HCT116 (cell line): ENCODE data around the gene NSUN4. TPM values are rescaled to one million over a fixed set of nuclear protein-coding genes. Genes with fewer than 3 reads are reported as not detected.

ENCODE experiments used
- ATAC-seq: fragments of 200-7000 bp; cut with Tn5 transposase; 2 replicates; pipeline ENCODE4 v1.9.1; 2020; ENCODE audit warnings: mild to moderate bottlenecking, moderate library complexity
- BruUV-seq: library from RNA; stranded (reverse); fragments of 400-500 nt; replicated peaks from 2 replicates; lab custom pipeline; 2021; lab: Mats Ljungman, UMichigan
- CTCF ChIA-PET: fragments of 300-600 bp; sonication (Branson Sonifier 250); formaldehyde crosslinking; loops from one replicate; lab custom pipeline; 2021; ENCODE audit warnings: antibody characterized with exemption; lab: Charles Lee
- POLR2A ChIA-PET: fragments of 300-600, 350-600 bp; sonication (Branson Sonifier 250); formaldehyde crosslinking; loops from one replicate; lab custom pipeline; 2021; ENCODE audit warnings: antibody characterized with exemption; lab: Charles Lee
- RAD21 ChIA-PET, 2 experiments: fragments of 300-600 bp; sonication (Branson Sonifier 250); formaldehyde crosslinking; loops; one replicate each; lab custom pipeline; 2023; ENCODE audit warnings: low total read pairs in 2 of 2; ENCODE audit not compliant: uncharacterized antibody in 2 of 2, unreplicated experiment in 2 of 2, low non-redundant PET in 1 of 2; lab: Charles Lee
- DNase-seq: peaks from one replicate; pipeline ENCODE4 v3.0.0-alpha.2; 2010; ENCODE audit warnings: low read depth, low spot score
- H2AFZ ChIP-seq: fragments of 200-600 bp; shearing (Covaris generic), sonication (generic); 2 replicates; pipeline ENCODE4 v1.6.1; 2017; ENCODE audit warnings: low read depth, mixed run types, mixed read lengths, antibody characterized with exemption, low read length; ENCODE audit not compliant: poor library complexity, severe bottlenecking
- H3K27ac ChIP-seq: 2 replicates; pipeline ENCODE4 v1.5.1; 2012; ENCODE audit warnings: low read depth, low read length
- H3K27me3 ChIP-seq: fragments of 200-600 bp; sonication (generic); 2 replicates; pipeline ENCODE4 v1.6.1; 2016; ENCODE audit warnings: mixed run types, low read length, mixed read lengths; ENCODE audit not compliant: insufficient read depth
- H3K36me3 ChIP-seq, 2 experiments: fragments of 200-500 bp in 1 of 2; fragments of 200-600 bp in 1 of 2; sonication (Bioruptor generic) in 1 of 2; sonication (generic) in 1 of 2; 2 replicates each; pipeline versions ENCODE4 v1.5.1 to v1.6.1; 2014 to 2016; ENCODE audit warnings: low read length in 2 of 2, inconsistent platforms in 1 of 2, mixed read lengths in 1 of 2, mixed run types in 1 of 2; ENCODE audit not compliant: insufficient read depth in 2 of 2, control insufficient read depth in 1 of 2
- H3K4me1 ChIP-seq, 2 experiments: fragments of 200-600 bp in 1 of 2; sonication (generic) in 1 of 2; 2 replicates each; pipeline versions ENCODE4 v1.5.1 to v1.6.1; 2012 to 2017; ENCODE audit warnings: low read length in 2 of 2, inconsistent platforms in 1 of 2, mild to moderate bottlenecking in 1 of 2, mixed read lengths in 1 of 2, mixed run types in 1 of 2, moderate library complexity in 1 of 2; ENCODE audit not compliant: insufficient read depth in 2 of 2, control insufficient read depth in 1 of 2
- H3K4me2 ChIP-seq: fragments of 200-600 bp; sonication (generic); 2 replicates; pipeline ENCODE4 v1.6.1; 2017; ENCODE audit warnings: mixed run types, low read length, mixed read lengths
- H3K4me3 ChIP-seq, 2 experiments: fragments of 200-600 bp in 1 of 2; sonication (generic) in 1 of 2; replicated peaks in 1 of 2; 2 replicates each; pipeline ENCODE4 v1.5.1; 2011 to 2016; ENCODE audit warnings: low read length in 2 of 2, control low read depth in 1 of 2, low read depth in 1 of 2, mild to moderate bottlenecking in 1 of 2, mixed read lengths in 1 of 2, mixed run types in 1 of 2
- H3K79me2 ChIP-seq: fragments of 200-600 bp; sonication (generic); 2 replicates; pipeline ENCODE4 v1.6.1; 2017; ENCODE audit warnings: mild to moderate bottlenecking, mixed run types, low read length, moderate library complexity, mixed read lengths; ENCODE audit not compliant: insufficient read depth
- H3K9ac ChIP-seq: fragments of 200-600 bp; sonication (generic); 2 replicates; pipeline ENCODE4 v1.6.1; 2016; ENCODE audit warnings: low read length, mixed read lengths
- H3K9me2 ChIP-seq: fragments of 200-600 bp; sonication (generic), shearing (Covaris generic); 2 replicates; pipeline ENCODE4 v1.6.1; 2017; ENCODE audit warnings: mixed run types, mild to moderate bottlenecking, moderate library complexity; ENCODE audit not compliant: insufficient read depth
- H3K9me3 ChIP-seq, 2 experiments: fragments of 200-500 bp in 1 of 2; fragments of 200-600 bp in 1 of 2; sonication (Bioruptor generic) in 1 of 2; sonication (generic) in 1 of 2; 2 replicates each; pipeline ENCODE4 v1.6.1; 2014 to 2017; ENCODE audit warnings: low read length in 2 of 2, mixed read lengths in 2 of 2, inconsistent platforms in 1 of 2, low read depth in 1 of 2, mild to moderate bottlenecking in 1 of 2, mixed run types in 1 of 2, moderate library complexity in 1 of 2; ENCODE audit not compliant: control insufficient read depth in 1 of 2, insufficient read depth in 1 of 2
- H4K20me1 ChIP-seq: fragments of 200-600 bp; sonication (generic), shearing (Covaris generic); 2 replicates; pipeline ENCODE4 v1.6.1; 2017; ENCODE audit warnings: mixed run types, mild to moderate bottlenecking, moderate library complexity; ENCODE audit not compliant: insufficient read depth
- ATF3 ChIP-seq: IDR thresholded peaks from 2 replicates; pipeline ENCODE4 v1.6.1; 2012
- CEBPB ChIP-seq: IDR thresholded peaks from 2 replicates; pipeline ENCODE4 v1.6.1; 2012; ENCODE audit warnings: low read depth
- CTCF ChIP-seq, 3 experiments: fragments of 200-600 bp in 1 of 3; sonication (generic) in 1 of 3; IDR thresholded peaks in 2 of 3; conservative IDR thresholded peaks in 1 of 3; 2 replicates each; pipeline ENCODE4 v1.5.1; 2012 to 2017; ENCODE audit warnings: low read depth in 2 of 3, low read length in 2 of 3, antibody characterized with exemption in 1 of 3, borderline replicate concordance in 1 of 3, control low read depth in 1 of 3, mild to moderate bottlenecking in 1 of 3, mixed read lengths in 1 of 3, mixed run types in 1 of 3, moderate library complexity in 1 of 3; ENCODE audit not compliant: insufficient read depth in 1 of 3
- ELF1 ChIP-seq: IDR thresholded peaks from 2 replicates; pipeline ENCODE4 v1.6.1; 2012; ENCODE audit warnings: low read depth, borderline replicate concordance
- EZH2 ChIP-seq: fragments of 200-600 bp; sonication (generic); IDR thresholded peaks from 2 replicates; pipeline ENCODE4 v1.6.1; 2017; ENCODE audit warnings: antibody characterized with exemption, mixed run types
- EZH2phosphoT487 ChIP-seq: fragments of 200-600 bp; IDR thresholded peaks from 2 replicates; pipeline ENCODE4 v1.6.1; 2018; ENCODE audit warnings: antibody characterized with exemption, borderline replicate concordance
- FOSL1 ChIP-seq: IDR thresholded peaks from 2 replicates; pipeline ENCODE4 v1.6.1; 2012; ENCODE audit warnings: low read depth
- JUND ChIP-seq: IDR thresholded peaks from 2 replicates; pipeline ENCODE4 v1.6.1; 2012
- MAX ChIP-seq: IDR thresholded peaks from 2 replicates; pipeline ENCODE4 v1.6.1; 2012
- REST ChIP-seq: IDR thresholded peaks from 2 replicates; pipeline ENCODE4 v1.6.1; 2012; ENCODE audit warnings: low read depth
- SP1 ChIP-seq: IDR thresholded peaks from 2 replicates; pipeline ENCODE4 v1.6.1; 2012; ENCODE audit warnings: low read depth
- TCF7L2 ChIP-seq: IDR thresholded peaks from 2 replicates; pipeline ENCODE4 v1.7.0; 2011; ENCODE audit warnings: borderline replicate concordance, inconsistent platforms; ENCODE audit not compliant: insufficient read depth, insufficient read length; ENCODE audit errors: extremely low read depth
- YY1 ChIP-seq: IDR thresholded peaks from 2 replicates; pipeline ENCODE4 v1.6.1; 2011; ENCODE audit warnings: low read length, low read depth, moderate library complexity, mild to moderate bottlenecking; ENCODE audit not compliant: insufficient replicate concordance; ENCODE audit errors: extremely low read depth
- ZBTB33 ChIP-seq: IDR thresholded peaks from 2 replicates; pipeline ENCODE4 v1.6.1; 2011; ENCODE audit warnings: mild to moderate bottlenecking, low read length, moderate library complexity; ENCODE audit not compliant: insufficient replicate concordance; ENCODE audit errors: extremely low read depth
- ZFX ChIP-seq: fragments of 450-650 bp; IDR thresholded peaks from 2 replicates; pipeline ENCODE4 v1.6.1; 2017
- ZNF274 ChIP-seq: fragments of 200-500 bp; sonication (Bioruptor generic); IDR thresholded peaks from 2 replicates; pipeline ENCODE4 v1.6.1; 2014; ENCODE audit warnings: mild to moderate bottlenecking, low read depth, low read length, inconsistent platforms
- intact Hi-C: fragments of 100-400 bp; cut with micrococcal nuclease; formaldehyde crosslinking; loops from 2 replicates; pipeline ENCODE4 v1.10.0; 2022
- total RNA-seq: library from RNA; stranded (reverse); gene quantifications from one replicate; pipeline ENCODE4 v1.2.1, GENCODE V29; 2021; ENCODE audit not compliant: unreplicated experiment

The NSUN4 gene
- total RNA-seq, 1 experiment from 2014 or later = 27.8 TPM

- RAD21 ChIA-PET = interaction anchor here (0.6 kb wide), 3 partner anchors 37 to 213 kb away, joined by 3 to 8 read pairs (median 5); no protein-coding TSS in a partner anchor
- Histone ChIP-seq H3K79me2 (peaks cover 98% of the 10 kb centered on the region), H3K9me3 (no peaks in the 10 kb centered on the region), H3K9ac (peak within 1 kb of the TSS; percentile 87), H3K36me3 (peaks cover 6 to 14% of the 10 kb centered on the region in 2 experiments; a peak in 2 of 4 replicates), H3K9me2 (no peaks in the 10 kb centered on the region), H2AFZ (peak within 1 kb of the TSS; percentile 62), H3K4me2 (peak within 1 kb of the TSS; percentile 87), H3K4me3 (peak within 1 kb of the TSS; percentile 81 to 92), H3K27ac (peak within 1 kb of the TSS; percentile 94), H3K27me3 (no peaks in the 10 kb centered on the region), H4K20me1 (peaks cover 8% of the 10 kb centered on the region; the same call in 1 of the 2 replicates), H3K4me1 (peaks cover 7 to 19% of the 10 kb centered on the region in 2 experiments; a peak in 3 of 4 replicates)
- POLR2A ChIA-PET = interaction anchor here (0.7 to 1.6 kb wide), 3 partner anchors 13 to 37 kb away, joined by 3 to 6 read pairs (median 3); partner anchors contain the start of gene NSUN4
- DNase-seq (peak; percentile 97), ATAC-seq (peak; percentile 82)
- BruUV-seq = no TSS peak
- CTCF ChIA-PET = interaction anchor here (1.6 kb wide), 1 partner anchor 45 kb away, joined by 7 read pairs; no protein-coding TSS in a partner anchor
- intact Hi-C loops = loop anchor here (2.0 kb wide), 1 partner anchor 38 kb away; the partner anchor contains the start of gene NSUN4
- TF ChIP-seq ZBTB33 (no peak), CTCF (IDR thresholded peaks at IDR 0.05 in 2 of 3, conservative IDR thresholded peaks at IDR 0.05 in 1 of 3; ENCODE audit: borderline replicate concordance in 1 of 3, insufficient read depth in 1 of 3, low read depth in 2 of 3, low read length in 2 of 3) (0 out of 6 replicates have a peak, but pooled peaks of 1 of the 3 experiments have one; percentile 6), FOSL1 (peak; percentile 57), ATF3 (no peak), EZH2 (no peak), SP1 (peak; percentile 89), REST (no peak), ZNF274 (no peak), CEBPB (no peak), JUND (peak; percentile 90), YY1 (peak; percentile 100), ZFX (peak; percentile 58; the same call in 1 of the 2 replicates), MAX (peak; percentile 93), EZH2phosphoT487 (no peak), TCF7L2 (peak; percentile 35), ELF1 (no peak; the same call in 1 of the 2 replicates)
Measured at GRCh38 chr1:46303038-46303871, 37.4 kb upstream of the NSUN4 start, which contains the start of the genes LRRC41 and UQCRH. TSS of gene LRRC41 (minus strand) at chr1:46303616. CDS start at chr1:46303322, 294 bp downstream. TSS of gene UQCRH (plus strand) at chr1:46303698. CDS start at chr1:46303767, 69 bp downstream.
